GM23338 (cell line): ENCODE data around the gene SDE2. TPM values are rescaled to one million over a fixed set of nuclear protein-coding genes. Genes with fewer than 3 reads are reported as not detected.

Source experiments
- ATAC-seq: fragments of 200-7000 bp; cut with Tn5 transposase; 3 replicates; pipeline ENCODE4 v1.9.1; 2020
- DNase-seq: peaks from one replicate; pipeline ENCODE4 v3.0.0-alpha.2; 2015; ENCODE audit warnings: low spot score
- H2AFZ ChIP-seq: fragments of 200-600 bp; sonication (generic); 2 replicates; pipeline ENCODE4 v1.8.0; 2016; ENCODE audit warnings: antibody characterized with exemption, mild to moderate bottlenecking, moderate library complexity
- H3F3A ChIP-seq: fragments of 200-600 bp; sonication (generic); replicated peaks from 2 replicates; pipeline ENCODE4 v1.8.0; 2017; ENCODE audit warnings: antibody characterized with exemption, mixed run types, low read depth
- H3K27ac ChIP-seq: fragments of 200-600 bp; sonication (generic); 2 replicates; pipeline ENCODE4 v1.6.1; 2016; ENCODE audit warnings: low read depth
- H3K27me3 ChIP-seq: fragments of 200-600 bp; sonication (generic); 2 replicates; pipeline ENCODE4 v1.8.0; 2016; ENCODE audit warnings: mild to moderate bottlenecking, mixed run types, moderate library complexity; ENCODE audit not compliant: insufficient read depth
- H3K36me3 ChIP-seq: fragments of 200-600 bp; sonication (generic); 2 replicates; pipeline ENCODE4 v1.8.0; 2016; ENCODE audit warnings: mild to moderate bottlenecking; ENCODE audit not compliant: insufficient read depth
- H3K4me1 ChIP-seq: fragments of 200-600 bp; sonication (generic); 2 replicates; pipeline ENCODE4 v1.8.0; 2016; ENCODE audit warnings: mild to moderate bottlenecking, moderate library complexity; ENCODE audit not compliant: insufficient read depth
- H3K4me2 ChIP-seq: fragments of 200-600 bp; sonication (generic); 2 replicates; pipeline ENCODE4 v1.7.1; 2017; ENCODE audit warnings: mixed run types
- H3K4me3 ChIP-seq: fragments of 200-600 bp; sonication (generic); 2 replicates; pipeline ENCODE4 v1.6.1; 2016; ENCODE audit warnings: mixed run types
- H3K79me2 ChIP-seq: fragments of 200-600 bp; sonication (generic); replicated peaks from 2 replicates; pipeline ENCODE4 v1.8.0; 2017; ENCODE audit warnings: mild to moderate bottlenecking; ENCODE audit not compliant: insufficient read depth
- H3K9me2 ChIP-seq: fragments of 200-600 bp; sonication (generic); 2 replicates; pipeline ENCODE4 v1.8.0; 2017; ENCODE audit not compliant: insufficient read depth
- H4K20me1 ChIP-seq: fragments of 200-600 bp; sonication (generic); replicated peaks from 2 replicates; pipeline ENCODE4 v1.8.0; 2017; ENCODE audit warnings: mild to moderate bottlenecking; ENCODE audit not compliant: insufficient read depth
- H3K27ac Mint-ChIP-seq: 2 replicates; pipeline ENCODE4 v1.8.0; 2020; ENCODE audit warnings: inconsistent platforms, mild to moderate bottlenecking, moderate library complexity, mixed read lengths
- H3K27me3 Mint-ChIP-seq: 3 replicates; pipeline ENCODE4 v1.8.0; 2022; ENCODE audit warnings: low read depth, mild to moderate bottlenecking, moderate library complexity, mixed read lengths, inconsistent platforms; ENCODE audit not compliant: insufficient read depth, poor library complexity
- H3K36me3 Mint-ChIP-seq: 3 replicates; pipeline ENCODE4 v1.8.0; 2021; ENCODE audit warnings: low read depth, mild to moderate bottlenecking, inconsistent platforms, moderate library complexity, mixed read lengths
- H3K4me1 Mint-ChIP-seq: 3 replicates; pipeline ENCODE4 v1.8.0; 2020; ENCODE audit warnings: mild to moderate bottlenecking, inconsistent platforms, mixed read lengths
- H3K4me3 Mint-ChIP-seq: 3 replicates; pipeline ENCODE4 v1.8.0; 2021; ENCODE audit warnings: moderate library complexity, mild to moderate bottlenecking, inconsistent platforms, mixed read lengths
- H3K9me3 Mint-ChIP-seq: 3 replicates; pipeline ENCODE4 v1.8.0; 2020; ENCODE audit warnings: moderate library complexity, mild to moderate bottlenecking, inconsistent platforms, mixed read lengths
- CREB1 ChIP-seq: fragments of 250-450 bp; sonication (Bioruptor Pico); IDR thresholded peaks from 2 replicates; pipeline ENCODE4 v1.5.0; 2020; ENCODE audit warnings: low read depth, mild to moderate bottlenecking, moderate library complexity
- CTCF ChIP-seq, 2 experiments: fragments of 200-600 bp in 1 of 2; sonication (generic) in 1 of 2; conservative IDR thresholded peaks; 2 replicates each; pipeline versions ENCODE4 v1.5.1 to v1.6.1; 2016 to 2017; ENCODE audit warnings: antibody characterized with exemption in 2 of 2, low read depth in 2 of 2, mild to moderate bottlenecking in 2 of 2, moderate library complexity in 1 of 2
- ETS1 ChIP-seq: IDR thresholded peaks from 2 replicates; pipeline ENCODE4 v1.6.1; 2016; ENCODE audit warnings: antibody characterized with exemption
- EZH2 ChIP-seq: fragments of 200-600 bp; sonication (generic); IDR thresholded peaks from one replicate; pipeline ENCODE4 v1.8.0; 2017; ENCODE audit warnings: antibody characterized with exemption, mild to moderate bottlenecking, low read depth; ENCODE audit not compliant: unreplicated experiment
- EZH2phosphoT487 ChIP-seq: fragments of 200-600 bp; sonication (generic); IDR thresholded peaks from one replicate; pipeline ENCODE4 v1.8.1; 2018; ENCODE audit warnings: antibody characterized with exemption; ENCODE audit not compliant: unreplicated experiment
- JUNB ChIP-seq: IDR thresholded peaks from one replicate; pipeline ENCODE4 v1.6.1; 2016; ENCODE audit warnings: antibody characterized with exemption; ENCODE audit not compliant: unreplicated experiment
- NANOG ChIP-seq: IDR thresholded peaks from 2 replicates; pipeline ENCODE4 v1.6.1; 2016; ENCODE audit warnings: antibody characterized with exemption, borderline replicate concordance
- POLR2AphosphoS5 ChIP-seq: IDR thresholded peaks from 2 replicates; pipeline ENCODE4 v1.6.1; 2016; ENCODE audit warnings: antibody characterized with exemption, low read depth
- STAT1 ChIP-seq: IDR thresholded peaks from one replicate; pipeline ENCODE4 v1.6.1; 2016; ENCODE audit warnings: antibody characterized with exemption; ENCODE audit not compliant: unreplicated experiment
- ZNF114 ChIP-seq: fragments of 250-450 bp; sonication (Bioruptor Pico); IDR thresholded peaks from 2 replicates; pipeline ENCODE4 v1.5.0; 2020; ENCODE audit warnings: mild to moderate bottlenecking, moderate library complexity
- ZNF331 ChIP-seq: fragments of 250-450 bp; sonication (Bioruptor Pico); IDR thresholded peaks from 2 replicates; pipeline ENCODE4 v1.5.0; 2020; ENCODE audit warnings: low read depth, mild to moderate bottlenecking, moderate library complexity
- ZNF462 ChIP-seq: fragments of 250-450 bp; sonication (Bioruptor Pico); IDR thresholded peaks from 2 replicates; pipeline ENCODE4 v1.5.0; 2020; ENCODE audit warnings: mild to moderate bottlenecking, moderate library complexity
- polyA plus RNA-seq: library from polyadenylated mRNA; unstranded; fragments of >200 nt; fragmentation: Nextera tagmentation; extraction: Ambion mirVana; gene quantifications from 2 replicates; pipeline ENCODE4 v1.2.1, GENCODE V29; 2016
- total RNA-seq: library from RNA; depleted of rRNA; stranded (reverse); fragments of >200 nt; shearing (Covaris generic); gene quantifications from 2 replicates; pipeline ENCODE4 v1.2.3, GENCODE V29; 2014
- TF ChIP-seq, protein P1 (sequence below): IDR thresholded peaks from one replicate; pipeline ENCODE4 v1.6.1; 2018; ENCODE audit warnings: antibody characterized with exemption; ENCODE audit not compliant: unreplicated experiment

SDE2 gene
- total and polyA plus RNA-seq, 2 experiments from 2014 or later: 10.6 to 26.9 TPM

DNA sequence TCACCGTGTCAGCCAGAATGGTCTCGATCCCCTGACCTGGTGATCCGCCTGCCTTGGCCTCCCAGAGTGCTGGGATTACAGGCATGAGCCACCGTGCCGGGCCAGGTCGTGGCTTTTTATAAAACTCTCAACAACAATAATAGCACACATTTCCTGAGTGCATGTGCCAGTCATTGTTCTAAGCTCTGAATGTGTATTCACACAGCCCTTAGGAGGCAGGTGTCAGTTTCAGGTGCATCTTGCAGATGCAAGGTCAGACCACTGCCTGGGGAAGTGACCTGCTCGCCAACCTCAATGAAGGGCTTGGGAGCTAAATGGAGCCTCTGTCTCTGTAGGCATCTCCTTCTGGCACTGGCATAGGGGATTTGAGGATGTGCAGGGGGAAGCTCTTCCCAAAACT, 56.6 kb downstream of the SDE2 start:
- no peak for DNase-seq
- Mint-ChIP-seq H3K4me1 (peaks cover 59% of the 10 kb centered on the region), H3K36me3 (no peaks in the 10 kb centered on the region; the same call in 2 of the 3 replicates), H3K9me3 (no peaks in the 10 kb centered on the region), H3K4me3 (no peak overlapping the region), H3K27me3 (peaks cover 31% of the 10 kb centered on the region), H3K27ac (no peak overlapping the region)
- Histone ChIP-seq H3F3A (peaks cover 29% of the 10 kb centered on the region), H2AFZ (no peak overlapping the region), H3K9me2 (no peaks in the 10 kb centered on the region), H3K27me3 (peaks cover 4% of the 10 kb centered on the region; the same call in 1 of the 2 replicates), H3K36me3 (no peaks in the 10 kb centered on the region), H3K4me3 (no peak overlapping the region), H3K4me1 (peaks cover 54% of the 10 kb centered on the region), H4K20me1 (no peaks in the 10 kb centered on the region), H3K27ac (peak overlapping the region; percentile 73; the same call in 1 of the 2 replicates), H3K79me2 (peaks cover 8% of the 10 kb centered on the region; the same call in 1 of the 2 replicates), H3K4me2 (peak overlapping the region; percentile 43; the same call in 1 of the 2 replicates)
- ATAC-seq: no peak
- TF ChIP-seq CTCF (conservative IDR thresholded peaks at IDR 0.05; ENCODE audit: low read depth in 2 of 2) (no peak), ZNF114 (CRISPR knock-in tag) (no peak), CREB1 (CRISPR knock-in tag) (no peak), ZNF331 (no peak), EZH2 (no peak), ZNF462 (CRISPR knock-in tag) (no peak), NANOG (no peak), STAT1 (no peak), POLR2AphosphoS5 (no peak), ETS1 (no peak), JUNB (no peak), EZH2phosphoT487 (no peak)
- TF ChIP-seq, protein P1, sequence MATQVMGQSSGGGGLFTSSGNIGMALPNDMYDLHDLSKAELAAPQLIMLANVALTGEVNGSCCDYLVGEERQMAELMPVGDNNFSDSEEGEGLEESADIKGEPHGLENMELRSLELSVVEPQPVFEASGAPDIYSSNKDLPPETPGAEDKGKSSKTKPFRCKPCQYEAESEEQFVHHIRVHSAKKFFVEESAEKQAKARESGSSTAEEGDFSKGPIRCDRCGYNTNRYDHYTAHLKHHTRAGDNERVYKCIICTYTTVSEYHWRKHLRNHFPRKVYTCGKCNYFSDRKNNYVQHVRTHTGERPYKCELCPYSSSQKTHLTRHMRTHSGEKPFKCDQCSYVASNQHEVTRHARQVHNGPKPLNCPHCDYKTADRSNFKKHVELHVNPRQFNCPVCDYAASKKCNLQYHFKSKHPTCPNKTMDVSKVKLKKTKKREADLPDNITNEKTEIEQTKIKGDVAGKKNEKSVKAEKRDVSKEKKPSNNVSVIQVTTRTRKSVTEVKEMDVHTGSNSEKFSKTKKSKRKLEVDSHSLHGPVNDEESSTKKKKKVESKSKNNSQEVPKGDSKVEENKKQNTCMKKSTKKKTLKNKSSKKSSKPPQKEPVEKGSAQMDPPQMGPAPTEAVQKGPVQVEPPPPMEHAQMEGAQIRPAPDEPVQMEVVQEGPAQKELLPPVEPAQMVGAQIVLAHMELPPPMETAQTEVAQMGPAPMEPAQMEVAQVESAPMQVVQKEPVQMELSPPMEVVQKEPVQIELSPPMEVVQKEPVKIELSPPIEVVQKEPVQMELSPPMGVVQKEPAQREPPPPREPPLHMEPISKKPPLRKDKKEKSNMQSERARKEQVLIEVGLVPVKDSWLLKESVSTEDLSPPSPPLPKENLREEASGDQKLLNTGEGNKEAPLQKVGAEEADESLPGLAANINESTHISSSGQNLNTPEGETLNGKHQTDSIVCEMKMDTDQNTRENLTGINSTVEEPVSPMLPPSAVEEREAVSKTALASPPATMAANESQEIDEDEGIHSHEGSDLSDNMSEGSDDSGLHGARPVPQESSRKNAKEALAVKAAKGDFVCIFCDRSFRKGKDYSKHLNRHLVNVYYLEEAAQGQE: no peak
